KG1 (cell line): ENCODE data around the gene CLDN34.

Experiments
- DNase-seq: peaks from one replicate; lab custom pipeline; 2025; lab: John Stamatoyannopoulos, UW

CLDN34 gene, protein sequence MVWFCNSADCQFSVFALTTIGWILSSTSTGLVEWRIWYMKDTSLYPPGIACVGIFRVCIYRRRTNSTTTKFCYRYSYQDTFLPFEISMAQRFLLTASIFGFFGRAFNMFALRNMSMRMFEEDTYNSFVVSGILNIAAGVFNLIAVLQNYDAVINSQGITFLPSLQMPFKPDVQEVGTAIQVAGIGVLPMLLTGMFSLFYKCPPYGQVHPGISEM

DNA sequence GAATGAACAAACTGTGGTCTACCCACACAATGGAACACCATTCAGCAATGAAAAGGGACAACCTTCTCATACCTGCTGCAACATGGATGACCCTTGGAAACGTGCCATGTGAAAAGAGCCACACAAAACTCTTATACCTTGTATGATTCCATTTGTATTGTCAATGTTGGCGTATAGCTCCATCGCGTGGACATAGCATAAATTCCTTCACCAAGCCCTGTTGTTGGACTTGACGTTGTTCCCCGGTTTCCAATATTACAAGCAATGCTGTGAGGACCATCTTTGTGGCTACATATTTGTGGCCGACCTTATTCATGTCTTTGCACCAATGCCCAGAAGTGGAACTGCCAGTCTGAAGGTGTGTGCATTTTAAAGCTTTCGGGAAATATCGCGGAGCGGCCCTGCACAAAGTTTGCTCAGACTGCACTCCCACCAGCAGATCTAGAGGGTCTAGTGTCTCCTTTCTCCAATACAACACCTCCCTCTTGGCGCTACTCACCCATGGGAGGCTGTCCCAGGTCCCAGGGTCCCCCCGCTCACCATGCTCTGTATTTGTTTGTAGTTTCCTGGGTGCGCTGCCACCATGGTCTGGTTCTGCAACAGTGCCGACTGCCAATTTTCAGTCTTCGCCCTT, at the start of gene CLDN34:
TSS of gene CLDN34 (plus strand) at position 584 of the 634 bp plus-strand sequence. CDS start at position 584, 0 bp downstream.
- no peak for DNase-seq

DNA sequence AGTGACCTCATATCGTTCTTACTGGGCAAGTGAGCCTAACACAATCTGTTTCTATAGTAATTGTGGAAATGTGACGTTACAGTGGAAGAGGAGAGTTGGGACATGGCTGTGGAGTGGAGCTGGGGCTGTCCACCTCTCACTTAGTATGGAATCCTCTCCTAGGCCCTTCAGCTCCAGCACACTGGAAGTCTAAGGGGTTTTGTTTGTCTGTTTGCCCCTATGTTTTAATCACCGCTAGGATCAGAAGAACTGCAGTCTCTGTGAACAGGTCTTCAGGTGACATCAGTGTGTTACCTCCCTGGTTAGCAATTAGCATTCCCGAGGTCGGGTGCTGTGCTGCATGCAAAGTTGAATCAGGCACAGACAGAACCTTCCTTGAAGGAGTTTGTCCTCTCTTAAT, 49.3 kb upstream of the CLDN34 start:
- no peak for DNase-seq

- no peak for DNase-seq
These were observed 47.5 kb upstream of the CLDN34 start for GRCh38 chrX:9919632-9920172.

DNA sequence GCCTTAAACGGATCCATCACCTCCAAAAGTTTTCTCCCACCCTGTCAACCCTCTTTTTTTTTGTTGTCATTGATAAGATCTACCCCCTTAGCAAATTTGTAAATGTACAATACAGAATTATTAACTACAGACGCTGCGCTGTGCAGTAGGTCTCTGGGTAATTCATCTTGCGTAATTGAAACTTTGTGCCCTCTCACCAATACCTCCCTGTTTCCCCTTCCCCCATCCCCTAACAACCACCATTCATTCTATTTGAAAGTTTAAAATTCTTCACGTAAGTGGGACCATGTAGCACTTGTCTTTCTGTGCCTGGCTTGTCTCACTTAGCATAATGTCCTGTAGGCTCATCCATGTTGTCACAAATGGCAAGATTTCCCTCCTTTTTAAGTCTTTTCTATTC, 45.8 kb upstream of the CLDN34 start:
- no peak for DNase-seq

GRCh38 chrX:9923357-9923756, 43.8 kb upstream of the CLDN34 start:
- no peak for DNase-seq

- no peak for DNase-seq
These were observed 41.2 kb upstream of the CLDN34 start for GRCh38 chrX:9926002-9926401.

DNA sequence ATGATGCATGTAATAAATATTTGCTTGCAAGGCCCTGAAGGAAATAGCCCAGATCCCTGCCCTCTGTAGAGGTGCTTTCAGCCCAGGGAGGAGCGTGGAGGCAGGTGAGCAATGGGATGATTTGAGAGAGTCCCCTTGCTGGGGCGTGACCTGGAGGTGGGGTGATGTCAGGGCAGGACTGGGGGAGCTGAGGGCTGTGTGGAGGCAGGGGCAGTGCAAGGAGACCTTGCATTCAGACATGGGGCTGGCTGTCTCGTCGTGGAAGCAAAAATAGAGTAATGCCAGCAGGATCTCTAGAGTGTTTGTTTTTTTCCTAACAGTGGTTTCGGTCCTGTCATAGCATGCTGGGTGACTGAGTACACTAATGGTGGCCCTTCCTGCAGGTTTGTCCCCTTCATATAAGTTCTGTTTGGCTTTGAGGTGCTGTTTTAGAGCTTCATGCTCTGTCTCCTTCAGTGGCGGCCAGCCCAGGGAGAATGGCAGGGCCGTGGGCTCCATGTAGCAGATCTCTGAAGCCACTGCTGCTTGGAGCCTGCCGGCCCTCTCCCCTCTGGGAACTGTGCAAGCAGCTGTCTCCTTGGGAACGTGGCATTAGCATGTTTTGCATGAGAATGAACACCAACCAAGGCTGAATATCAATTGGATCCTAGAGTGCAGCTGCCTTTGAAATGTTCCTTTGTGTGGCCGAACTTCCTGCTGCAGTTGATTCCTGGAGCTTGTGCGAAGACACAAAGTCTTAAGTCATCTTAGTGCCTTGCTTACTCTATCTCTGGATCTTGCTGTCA, 39.3 kb upstream of the CLDN34 start:
- DNase-seq, result no peak

DNA sequence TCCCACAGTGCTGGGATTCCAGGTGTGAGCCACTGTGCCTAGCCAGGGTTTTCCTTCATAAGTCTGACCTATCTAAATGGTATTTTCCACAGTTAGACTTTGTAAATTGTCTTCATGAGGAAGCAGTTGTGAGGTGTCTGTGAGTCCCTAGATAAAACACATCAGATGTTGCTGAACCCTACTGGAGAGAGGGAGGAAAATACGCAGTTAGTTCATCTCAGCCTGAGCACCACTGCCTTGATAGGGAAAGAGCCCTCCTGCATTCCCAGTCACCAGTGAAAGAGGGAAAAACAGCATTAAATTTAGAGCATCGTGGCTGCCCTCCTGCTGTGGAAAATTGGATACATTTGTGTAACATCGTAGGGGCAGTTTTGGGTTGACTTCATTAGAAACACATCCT, 31.7 kb upstream of the CLDN34 start:
- DNase-seq, result no peak

DNA sequence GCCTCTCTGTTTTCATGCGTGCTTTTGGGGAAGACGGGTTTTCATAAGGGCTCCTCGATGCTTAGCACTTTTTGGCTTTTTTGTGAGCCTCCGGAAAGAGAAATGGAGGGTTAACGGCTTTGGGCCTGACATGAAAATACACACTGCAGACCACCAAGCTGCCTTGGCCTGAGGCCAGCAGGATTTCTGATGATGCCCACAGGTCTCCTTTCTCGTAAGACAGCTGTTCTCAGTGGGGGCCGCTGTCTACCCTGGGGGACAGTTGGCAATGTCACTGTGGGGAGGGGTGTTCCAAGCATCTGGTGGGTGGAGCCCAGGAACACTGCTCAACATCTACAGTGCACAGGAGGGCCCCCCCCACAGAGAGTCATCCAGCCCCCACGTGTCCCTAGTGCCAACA, 29.4 kb upstream of the CLDN34 start:
- no peak for DNase-seq

- DNase-seq, result no peak
These were observed 28.6 kb upstream of the CLDN34 start for GRCh38 chrX:9938516-9938915.

DNA sequence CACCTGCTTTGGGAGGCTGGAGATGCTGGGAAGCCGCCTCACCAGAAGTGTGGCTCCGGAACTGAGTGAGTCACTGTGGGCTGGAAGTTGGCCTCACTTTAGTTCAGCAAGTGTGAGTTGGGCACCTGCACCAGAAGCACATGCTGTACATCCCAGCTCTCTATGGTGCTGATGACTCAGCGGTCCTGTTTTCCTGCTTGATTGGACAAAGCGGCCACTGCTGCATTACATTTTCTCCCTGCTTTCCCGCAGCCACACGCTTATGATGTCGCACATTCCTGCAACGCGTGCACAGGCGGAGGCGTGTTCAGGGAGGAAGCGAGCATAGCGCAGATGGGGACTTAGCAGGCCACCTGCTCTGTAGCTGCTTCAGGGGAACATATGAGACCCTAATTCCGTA, 26.7 kb upstream of the CLDN34 start:
- no peak for DNase-seq

GRCh38 chrX:9942086-9942485, 25.1 kb upstream of the CLDN34 start:
- peak; percentile 33 for DNase-seq

DNA sequence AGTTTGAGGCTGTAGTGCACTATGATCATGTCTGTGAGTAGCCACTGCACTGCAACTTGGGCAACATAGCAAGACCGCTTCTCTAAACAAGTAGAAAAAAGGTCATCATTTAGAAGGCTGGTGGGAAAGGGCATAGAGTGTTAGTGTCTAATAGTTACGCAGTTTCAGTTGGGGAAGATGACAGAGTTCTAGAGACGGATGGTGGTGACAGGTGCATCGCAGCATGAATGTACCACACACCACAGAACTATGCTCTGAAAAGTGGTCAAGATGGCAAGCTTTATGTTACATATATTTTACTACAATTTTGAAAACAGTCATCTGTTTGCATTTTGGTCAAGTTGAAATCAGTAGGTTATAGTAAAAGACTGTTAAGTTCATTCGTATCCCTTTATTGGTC, 23.7 kb upstream of the CLDN34 start:
- no peak for DNase-seq

DNA sequence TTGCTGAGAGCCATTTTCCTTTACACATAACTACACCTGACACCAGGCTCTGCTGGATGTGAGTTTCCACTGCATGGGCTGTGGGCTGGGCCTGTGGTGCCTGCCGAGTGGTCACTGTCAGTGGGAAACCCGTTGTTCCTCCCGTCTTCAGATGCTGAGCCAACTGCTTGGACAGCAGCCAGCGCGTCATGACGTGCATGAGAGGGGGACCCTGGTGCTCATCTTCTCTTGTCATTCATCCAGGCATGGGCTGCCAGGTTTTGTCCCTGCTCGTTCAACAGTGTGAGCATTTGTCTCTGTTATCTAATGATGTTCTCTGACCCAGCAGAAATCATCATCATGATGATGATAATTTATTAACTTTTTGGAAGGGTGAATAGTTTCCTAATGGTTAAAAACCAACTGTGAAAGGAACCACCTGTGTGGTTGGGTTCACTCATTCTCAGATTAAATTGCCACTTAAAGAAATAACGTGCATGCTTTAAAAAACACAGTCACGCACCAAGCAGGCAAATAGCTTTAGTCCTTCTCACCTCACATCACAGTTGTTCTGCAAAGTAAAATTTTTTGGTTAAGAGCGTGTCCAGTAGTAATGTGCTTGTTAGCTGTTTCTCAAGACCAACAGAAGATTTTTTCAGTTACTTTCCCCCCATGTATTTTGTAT, 19.9 kb upstream of the CLDN34 start:
- DNase-seq, result no peak

- no peak for DNase-seq
These were observed 18.8 kb upstream of the CLDN34 start for GRCh38 chrX:9948406-9948805.

DNA sequence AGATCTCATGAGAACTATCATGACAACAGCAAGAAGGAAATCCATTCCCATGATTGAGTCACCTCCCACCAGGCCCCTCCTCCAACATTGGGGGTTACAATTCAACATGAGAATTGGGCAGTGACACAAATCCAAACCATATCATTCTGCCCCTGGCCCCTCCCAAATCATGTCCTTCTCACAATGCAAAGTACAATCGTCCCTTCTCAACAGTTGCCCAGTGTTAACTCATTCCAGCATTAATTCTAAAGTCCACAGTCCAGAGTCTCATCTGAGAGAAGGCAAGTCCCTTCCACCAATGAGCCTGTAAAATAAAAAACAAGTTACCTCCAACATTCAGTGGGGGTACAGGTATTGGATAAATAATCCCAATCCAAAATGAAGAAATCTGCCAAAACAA, 14.9 kb upstream of the CLDN34 start:
- no peak for DNase-seq

GRCh38 chrX:9953396-9953795, 13.8 kb upstream of the CLDN34 start:
- no peak for DNase-seq

- no peak for DNase-seq
These were observed 11.7 kb upstream of the CLDN34 start for GRCh38 chrX:9955506-9955905.

GRCh38 chrX:9957743-9958142, 9.4 kb upstream of the CLDN34 start:
- DNase-seq, result no peak

- DNase-seq, result no peak
These were observed 9.0 kb upstream of the CLDN34 start for GRCh38 chrX:9958183-9958582.

- no peak for DNase-seq
These were observed 5.4 kb upstream of the CLDN34 start for GRCh38 chrX:9961750-9962149.

GRCh38 chrX:9977635-9978034, 10.5 kb downstream of the CLDN34 start:
- no peak for DNase-seq

- DNase-seq, result no peak
These were observed 13.2 kb downstream of the CLDN34 start for GRCh38 chrX:9980401-9980800.
